ENCODE results near the gene ARHGAP1. TPM values are rescaled to one million over a fixed set of nuclear protein-coding genes. Genes with fewer than 3 reads are reported as not detected.
"Not testable (repeated sequence)": the region's sequence is repeated elsewhere in the genome, so short reads cannot be mapped to it uniquely, and the experiment has no call there.

ARHGAP1 gene
- polyA plus RNA-seq, 4 donors, result 46.0 to 62.3 (median 56.8) TPM

GRCh38 chr11:46675288-46675851, 25.0 kb downstream of the ARHGAP1 start:
- no peak for DNase-seq (ENCODE audit: low read depth in 4 of 4, low spot score in 2 of 4)

- DNase-seq (ENCODE audit: low read depth in 4 of 4, low spot score in 2 of 4), result no peak
Measured at GRCh38 chr11:46674463-46675287, 25.7 kb downstream of the ARHGAP1 start.

GRCh38 chr11:46673713-46674462, 26.5 kb downstream of the ARHGAP1 start:
- DNase-seq (ENCODE audit: low read depth in 4 of 4, low spot score in 2 of 4), result no peak

- no peak for DNase-seq (ENCODE audit: low read depth in 4 of 4, low spot score in 2 of 4)
Measured at GRCh38 chr11:46672381-46672839, 28.0 kb downstream of the ARHGAP1 start.

- no peak for DNase-seq (ENCODE audit: low read depth in 4 of 4, low spot score in 2 of 4)
Measured at GRCh38 chr11:46671958-46672315, 28.5 kb downstream of the ARHGAP1 start.

GRCh38 chr11:46670521-46670920, 29.9 kb downstream of the ARHGAP1 start:
- DNase-seq (ENCODE audit: low read depth in 4 of 4, low spot score in 2 of 4), result not testable (repeated sequence)

GRCh38 chr11:46669711-46670139, 30.7 kb downstream of the ARHGAP1 start:
- DNase-seq (ENCODE audit: low read depth in 4 of 4, low spot score in 2 of 4), result no peak

GRCh38 chr11:46668480-46669085, 31.8 kb downstream of the ARHGAP1 start:
- no peak for DNase-seq (ENCODE audit: low read depth in 4 of 4, low spot score in 2 of 4)

- no peak for DNase-seq (ENCODE audit: low read depth in 4 of 4, low spot score in 2 of 4)
Measured at GRCh38 chr11:46667043-46667481, 33.4 kb downstream of the ARHGAP1 start.

GRCh38 chr11:46666516-46666915, 33.9 kb downstream of the ARHGAP1 start:
- DNase-seq (ENCODE audit: low read depth in 4 of 4, low spot score in 2 of 4), result no peak

GRCh38 chr11:46665356-46665755, 35.1 kb downstream of the ARHGAP1 start:
- DNase-seq (ENCODE audit: low read depth in 4 of 4, low spot score in 2 of 4), result no peak

GRCh38 chr11:46664612-46665011, 35.8 kb downstream of the ARHGAP1 start:
- DNase-seq (ENCODE audit: low read depth in 4 of 4, low spot score in 2 of 4), result no peak

- DNase-seq (ENCODE audit: low read depth in 4 of 4, low spot score in 2 of 4), result no peak
Measured at GRCh38 chr11:46663277-46663940, 37.0 kb downstream of the ARHGAP1 start.

- no peak for DNase-seq (ENCODE audit: low read depth in 4 of 4, low spot score in 2 of 4)
Measured at GRCh38 chr11:46662366-46662765, 38.1 kb downstream of the ARHGAP1 start.

GRCh38 chr11:46661836-46662235, 38.6 kb downstream of the ARHGAP1 start:
- no peak for DNase-seq (ENCODE audit: low read depth in 4 of 4, low spot score in 2 of 4)

- no peak for DNase-seq (ENCODE audit: low read depth in 4 of 4, low spot score in 2 of 4)
Measured at GRCh38 chr11:46659908-46660307, 40.5 kb downstream of the ARHGAP1 start.

GRCh38 chr11:46658259-46658658, 42.2 kb downstream of the ARHGAP1 start:
- no peak for DNase-seq (ENCODE audit: low read depth in 4 of 4, low spot score in 2 of 4)

- DNase-seq (ENCODE audit: low read depth in 4 of 4, low spot score in 2 of 4), result no peak
Measured at GRCh38 chr11:46657186-46657585, 43.2 kb downstream of the ARHGAP1 start.

GRCh38 chr11:46655631-46656030, 44.8 kb downstream of the ARHGAP1 start:
- DNase-seq (ENCODE audit: low read depth in 4 of 4, low spot score in 2 of 4), result no peak

GRCh38 chr11:46649180-46649738, 51.2 kb downstream of the ARHGAP1 start:
- peak in 2 of 4 donors; percentile 4 to 24 for DNase-seq (ENCODE audit: low read depth in 4 of 4, low spot score in 2 of 4)

Measured in left renal cortex interstitium (tissue), 4 donors.